HG02642 (cell line): ENCODE measurements around the gene MOCOS.

ENCODE experiments used
- ATAC-seq: cut with Tn5 transposase; IDR thresholded peaks from one replicate; pipeline ENCODE4 v1.9.1; 2021; ENCODE audit warnings: mild to moderate bottlenecking; ENCODE audit not compliant: unreplicated experiment, poor library complexity

The MOCOS gene

GRCh38 chr18:36176177-36176584 lies 11.1 kb upstream of the MOCOS start:
- ATAC-seq = no peak

- ATAC-seq = no peak
Observed at GRCh38 chr18:36176711-36177110, 10.6 kb upstream of the MOCOS start.

- ATAC-seq = no peak
Observed at GRCh38 chr18:36177913-36178312, 9.4 kb upstream of the MOCOS start.

GRCh38 chr18:36179562-36180355 lies 7.5 kb upstream of the MOCOS start:
- ATAC-seq = no peak

- no peak for ATAC-seq
Observed at GRCh38 chr18:36181441-36181840, 5.9 kb upstream of the MOCOS start.

- no peak for ATAC-seq
Observed at GRCh38 chr18:36181898-36182506, 5.3 kb upstream of the MOCOS start.

- no peak for ATAC-seq
Observed at GRCh38 chr18:36183033-36183432, 4.3 kb upstream of the MOCOS start.

GRCh38 chr18:36183987-36184386 lies 3.3 kb upstream of the MOCOS start:
- no peak for ATAC-seq

GRCh38 chr18:36185157-36185556 lies 2.1 kb upstream of the MOCOS start:
- no peak for ATAC-seq

- ATAC-seq = no peak
Observed at GRCh38 chr18:36185901-36186460, 1.3 kb upstream of the MOCOS start.

GRCh38 chr18:36186461-36187192 lies 670 bp upstream of the MOCOS start:
- ATAC-seq = peak; percentile 7

GRCh38 chr18:36187826-36188721 lies 777 bp downstream of the MOCOS start:
- ATAC-seq = no peak

GRCh38 chr18:36188916-36189315 lies 1.6 kb downstream of the MOCOS start:
- no peak for ATAC-seq

GRCh38 chr18:36189486-36189885 lies 2.2 kb downstream of the MOCOS start:
- ATAC-seq = no peak

GRCh38 chr18:36191286-36191685 lies 4.0 kb downstream of the MOCOS start:
- ATAC-seq = no peak

- no peak for ATAC-seq
Observed at GRCh38 chr18:36191711-36192110, 4.4 kb downstream of the MOCOS start.

- no peak for ATAC-seq
Observed at GRCh38 chr18:36194600-36195315, 7.5 kb downstream of the MOCOS start.

GRCh38 chr18:36195427-36196122 lies 8.3 kb downstream of the MOCOS start:
- no peak for ATAC-seq
